Keratinocyte (primary cell): ENCODE results near the gene FIGN. TPM values are rescaled to one million over a fixed set of nuclear protein-coding genes. Genes with fewer than 3 reads are reported as not detected.

Experiments
- DNase-seq: peaks from one replicate; pipeline ENCODE4 v3.0.0-alpha.2; 2011; ENCODE audit warnings: low read depth, missing footprints, low spot score
- FAIRE-seq: peaks from 2 replicates; lab custom pipeline; 2011; peaks lifted over from hg19 to GRCh38; lab: Jason Lieb, UNC
- H2AFZ ChIP-seq: 2 replicates; pipeline ENCODE4 v1.6.0; 2012; ENCODE audit warnings: low read length, control low read depth, inconsistent platforms; ENCODE audit not compliant: control insufficient read depth
- H3K27ac ChIP-seq: 2 replicates; pipeline ENCODE4 v1.5.1; 2011; ENCODE audit warnings: low read length; ENCODE audit not compliant: control insufficient read depth, insufficient read depth
- H3K27me3 ChIP-seq: 3 replicates; pipeline ENCODE4 v1.6.0; 2011; ENCODE audit warnings: low read length; ENCODE audit not compliant: control insufficient read depth, insufficient read depth; ENCODE audit errors: extremely low read depth
- H3K36me3 ChIP-seq, 2 experiments: 2 replicates in 1 of 2; 3 replicates in 1 of 2; pipeline ENCODE4 v1.5.1; 2011; ENCODE audit warnings: low read length in 2 of 2, mild to moderate bottlenecking in 1 of 2; ENCODE audit not compliant: control insufficient read depth in 2 of 2, insufficient read depth in 2 of 2; ENCODE audit errors: extremely low read depth in 1 of 2
- H3K4me1 ChIP-seq: 3 replicates; pipeline ENCODE4 v1.5.1; 2011; ENCODE audit warnings: low read length; ENCODE audit not compliant: control insufficient read depth, insufficient read depth; ENCODE audit errors: extremely low read depth
- H3K4me2 ChIP-seq: 3 replicates; pipeline ENCODE4 v1.6.0; 2011; ENCODE audit warnings: low read depth, low read length; ENCODE audit not compliant: control insufficient read depth, insufficient read depth; ENCODE audit errors: extremely low read depth
- H3K4me3 ChIP-seq, 3 experiments: fragments of 200-600 bp in 1 of 3; sonication (generic) in 1 of 3; 2 replicates in 2 of 3; 3 replicates in 1 of 3; pipeline ENCODE4 v1.5.1; 2011 to 2016; ENCODE audit warnings: low read length in 3 of 3, mild to moderate bottlenecking in 3 of 3, control low read depth in 2 of 3, inconsistent platforms in 1 of 3, low read depth in 1 of 3, mixed read lengths in 1 of 3, mixed run types in 1 of 3, moderate library complexity in 1 of 3; ENCODE audit not compliant: control insufficient read depth in 2 of 3, insufficient read depth in 2 of 3; ENCODE audit errors: extremely low read depth in 1 of 3
- H3K79me2 ChIP-seq: 2 replicates; pipeline ENCODE4 v1.6.0; 2012; ENCODE audit warnings: low read length; ENCODE audit not compliant: control insufficient read depth, insufficient read depth
- H3K9ac ChIP-seq: 3 replicates; pipeline ENCODE4 v1.6.0; 2011; ENCODE audit warnings: low read length; ENCODE audit not compliant: control insufficient read depth, insufficient read depth; ENCODE audit errors: extremely low read depth
- H3K9me1 ChIP-seq: 3 replicates; pipeline ENCODE4 v1.6.0; 2011; ENCODE audit warnings: low read length; ENCODE audit not compliant: control insufficient read depth, insufficient read depth; ENCODE audit errors: extremely low read depth
- H3K9me3 ChIP-seq: 2 replicates; pipeline ENCODE4 v1.5.1; 2012; ENCODE audit warnings: low read depth, low read length; ENCODE audit not compliant: control insufficient read depth
- H4K20me1 ChIP-seq: 3 replicates; pipeline ENCODE4 v1.6.0; 2011; ENCODE audit warnings: low read length; ENCODE audit not compliant: control insufficient read depth, insufficient read depth; ENCODE audit errors: extremely low read depth
- CTCF ChIP-seq, 3 experiments: IDR thresholded peaks in 1 of 3; conservative IDR thresholded peaks in 1 of 3; optimal IDR thresholded peaks in 1 of 3; 2 replicates in 2 of 3; 3 replicates in 1 of 3; pipeline versions ENCODE3 to v1.5.1; 2011; ENCODE audit warnings: low read length in 3 of 3, mild to moderate bottlenecking in 3 of 3, moderate library complexity in 2 of 3, control low read depth in 1 of 3, inconsistent platforms in 1 of 3; ENCODE audit not compliant: insufficient read depth in 2 of 3; ENCODE audit errors: extremely low read depth in 1 of 3
- EZH2 ChIP-seq: IDR thresholded peaks from one replicate; pipeline ENCODE4 v1.6.1; 2012; ENCODE audit warnings: inconsistent platforms, mild to moderate bottlenecking, low read length, moderate library complexity
- dilution Hi-C: fragments of 300-500 bp; cut with MboI; formaldehyde crosslinking; loops from one replicate; pipeline ENCODE4 v1.7.0; 2020; ENCODE audit warnings: low sequenced_read_pairs; ENCODE audit not compliant: extremely low pct_ligation_motif_present
- polyA plus RNA-seq, 5 experiments: library from polyadenylated mRNA; depleted of rRNA in 3 of 5; stranded (reverse) in 3 of 5; stranded (forward) in 1 of 5; unstranded in 1 of 5; fragments of >200 nt; gene quantifications; 1 replicate in 1 of 5; 2 replicates in 3 of 5; 3 replicates in 1 of 5; pipeline versions ENCODE4 v1.2.1 to v1.2.3, GENCODE V29; 2011 to 2012; ENCODE audit warnings: missing spikeins in 2 of 5, low read depth in 1 of 5, low replicate concordance in 1 of 5

The FIGN gene
- polyA plus RNA-seq, 1 donor (not counting 4 experiments of a cell fraction or from before 2014, with no cell fraction given): 2.9 TPM

- Histone ChIP-seq H3K27me3 (no peaks in the 10 kb centered on the region), H4K20me1 (no peaks in the 10 kb centered on the region), H3K4me3 (no peak overlapping the region), H3K9me3 (no peaks in the 10 kb centered on the region), H2AFZ (no peak overlapping the region), H3K36me3 (no peaks in the 10 kb centered on the region), H3K27ac (no peak overlapping the region), H3K4me1 (no peaks in the 10 kb centered on the region), H3K79me2 (no peaks in the 10 kb centered on the region), H3K9me1 (no peaks in the 10 kb centered on the region), H3K4me2 (no peak overlapping the region), H3K9ac (no peak overlapping the region)
- dilution Hi-C loops: no loop called here
- FAIRE-seq (peak; percentile 9), DNase-seq (no peak)
- no peak for TF ChIP-seq CTCF (optimal IDR thresholded peaks at IDR 0.05 in 1 of 3, IDR thresholded peaks at IDR 0.05 in 1 of 3, conservative IDR thresholded peaks at IDR 0.05 in 1 of 3; ENCODE audit: extremely low read depth in 1 of 3, insufficient read depth in 2 of 3, low read length in 3 of 3)
- TF ChIP-seq EZH2: no peak
Measured at GRCh38 chr2:163644238-163644637, 91.6 kb downstream of the FIGN start.

GRCh38 chr2:163641986-163642385, 93.8 kb downstream of the FIGN start:
- H2AFZ ChIP-seq: no peak overlapping the region
- dilution Hi-C loops: no loop called here
- H3K4me1 ChIP-seq: no peaks in the 10 kb centered on the region
- H3K27ac ChIP-seq: no peak overlapping the region
- no peaks in the 10 kb centered on the region for H3K9me1 ChIP-seq
- H3K36me3 ChIP-seq: peaks cover 0 to 1% of the 10 kb centered on the region in 2 experiments
- H3K79me2 ChIP-seq: no peaks in the 10 kb centered on the region
- no peak overlapping the region for H3K4me3 ChIP-seq
- H4K20me1 ChIP-seq: no peaks in the 10 kb centered on the region
- FAIRE-seq: peak; percentile 17
- H3K4me2 ChIP-seq: no peak overlapping the region
- no peak overlapping the region for H3K9ac ChIP-seq
- H3K9me3 ChIP-seq: no peaks in the 10 kb centered on the region
- TF ChIP-seq CTCF (optimal IDR thresholded peaks at IDR 0.05 in 1 of 3, IDR thresholded peaks at IDR 0.05 in 1 of 3, conservative IDR thresholded peaks at IDR 0.05 in 1 of 3; ENCODE audit: extremely low read depth in 1 of 3, insufficient read depth in 2 of 3, low read length in 3 of 3) (no peak), EZH2 (no peak)
- H3K27me3 ChIP-seq: no peaks in the 10 kb centered on the region
- no peak for DNase-seq
